Activated CD4-positive, alpha-beta memory T cell treated with anti-CD3 and anti-CD28 coated beads, Interleukin-2, amount 10 ng/mL, durations not matched to agents 7 days and 5 days (primary cell): ENCODE results near the gene TBL1X. TPM values are rescaled to one million over a fixed set of nuclear protein-coding genes. Genes with fewer than 3 reads are reported as not detected.

Source experiments
- CTCF ChIA-PET: fragments of 350-600 bp; sonication (Branson Sonifier 250); formaldehyde crosslinking; loops from one replicate; lab custom pipeline; 2021; ENCODE audit warnings: antibody characterized with exemption, inconsistent platforms; lab: Charles Lee
- POLR2A ChIA-PET: fragments of 350-600 bp; sonication (Branson Sonifier 250); formaldehyde crosslinking; loops from one replicate; lab custom pipeline; 2021; ENCODE audit warnings: antibody characterized with exemption; lab: Charles Lee
- DNase-seq: peaks from one replicate; pipeline ENCODE4 v3.0.0-alpha.2; 2020
- H3K27ac Mint-ChIP-seq: one replicate; pipeline ENCODE4 v1.8.0; 2021; ENCODE audit warnings: mild to moderate bottlenecking, mixed read lengths
- H3K27me3 Mint-ChIP-seq: one replicate; pipeline ENCODE4 v1.8.0; 2021; ENCODE audit warnings: mixed read lengths
- H3K36me3 Mint-ChIP-seq: one replicate; pipeline ENCODE4 v1.8.0; 2021; ENCODE audit warnings: low read depth, mixed read lengths
- H3K4me1 Mint-ChIP-seq: one replicate; pipeline ENCODE4 v1.8.0; 2021; ENCODE audit warnings: mixed read lengths
- H3K4me3 Mint-ChIP-seq: one replicate; pipeline ENCODE4 v1.8.0; 2021; ENCODE audit warnings: mild to moderate bottlenecking, mixed read lengths
- H3K9me3 Mint-ChIP-seq: one replicate; pipeline ENCODE4 v1.8.0; 2021; ENCODE audit warnings: mixed read lengths
- total RNA-seq, 2 experiments: library from RNA; stranded (reverse); gene quantifications; one replicate each; pipeline ENCODE4 v1.2.3, GENCODE V29; 2021

Gene TBL1X
- total RNA-seq, 2 experiments from 2014 or later: 39.5 to 44.0 TPM

DNA sequence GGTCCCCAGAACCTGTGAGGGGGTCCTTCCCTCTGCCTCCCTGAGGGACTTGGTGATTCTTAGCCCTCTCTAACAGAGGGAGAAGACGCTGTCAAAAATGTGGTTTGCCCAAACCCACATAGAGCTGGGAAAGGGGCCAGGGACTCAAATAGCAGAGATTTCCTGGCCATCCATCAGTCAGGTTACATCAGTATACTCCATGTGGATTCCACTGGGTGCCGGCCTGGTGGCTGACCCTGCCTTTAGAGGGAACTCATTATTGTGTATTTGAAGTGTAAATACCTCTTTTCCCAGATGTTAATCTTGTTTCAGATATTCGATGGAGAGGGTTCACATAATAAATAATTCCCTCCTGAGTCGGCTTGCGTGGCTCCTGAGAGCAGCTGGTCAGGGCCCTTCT is 130.3 kb downstream of the TBL1X start:
- Mint-ChIP-seq H3K27ac (no peak overlapping the region), H3K36me3 (peaks cover 2% of the 10 kb centered on the region), H3K9me3 (no peaks in the 10 kb centered on the region), H3K4me3 (no peak overlapping the region), H3K4me1 (no peaks in the 10 kb centered on the region), H3K27me3 (no peaks in the 10 kb centered on the region)
- CTCF ChIA-PET: no interaction called here
- POLR2A ChIA-PET: no interaction called here
- no peak for DNase-seq

DNA sequence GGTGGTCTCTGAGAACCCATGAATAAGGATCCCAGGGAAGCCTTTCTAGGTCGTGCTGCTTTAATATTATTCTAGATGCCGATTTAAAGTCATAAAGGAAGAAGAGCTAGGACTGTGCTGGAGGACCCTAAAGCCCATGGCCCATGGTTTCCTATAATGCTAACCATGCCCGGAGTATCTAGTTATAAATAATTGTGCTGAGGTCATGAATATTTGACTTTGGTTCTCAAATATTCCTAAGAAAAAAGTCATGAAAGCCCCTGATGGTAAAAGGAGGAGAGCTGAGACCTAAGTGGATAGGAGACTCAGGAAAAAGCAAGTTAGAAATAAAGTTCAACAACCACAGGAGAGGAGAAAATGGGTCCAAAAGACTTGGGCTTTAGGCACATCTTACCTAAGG is 132.0 kb downstream of the TBL1X start:
- CTCF ChIA-PET: no interaction called here
- H3K4me1 Mint-ChIP-seq: no peaks in the 10 kb centered on the region

DNA sequence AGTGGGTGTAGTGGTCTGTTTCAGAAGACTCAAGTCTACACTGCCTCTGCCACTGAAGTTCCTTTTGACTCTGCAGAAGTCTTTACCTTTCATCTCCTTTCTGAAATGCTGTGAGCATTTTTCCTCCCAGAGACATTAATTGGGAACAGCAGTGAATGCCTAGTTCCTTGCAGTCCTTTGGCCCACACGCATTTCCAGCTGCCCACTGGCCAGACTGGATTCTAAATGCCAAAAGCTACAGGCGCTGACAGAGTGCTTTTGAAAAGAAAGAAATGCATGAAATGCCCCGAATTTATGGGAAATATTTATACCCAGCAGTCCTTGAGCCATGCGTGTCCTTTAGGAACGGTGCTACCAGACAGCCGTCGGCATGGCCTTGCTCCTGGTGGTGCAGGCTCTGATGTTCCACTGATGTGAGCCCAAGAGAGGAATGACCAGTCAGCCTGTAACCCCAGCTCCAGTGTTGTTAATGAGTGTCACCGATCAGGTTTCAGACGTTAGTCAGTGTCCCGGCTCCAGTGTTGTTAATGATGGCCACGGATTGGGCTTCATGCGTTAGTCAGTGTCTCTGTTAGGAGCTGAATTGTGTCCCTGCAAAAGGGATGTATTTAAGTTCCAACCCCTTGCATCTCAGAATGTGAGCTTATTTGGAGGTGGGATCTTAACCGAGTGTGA is 132.6 kb downstream of the TBL1X start:
- CTCF ChIA-PET: no interaction called here
- Mint-ChIP-seq H3K27me3 (no peaks in the 10 kb centered on the region), H3K27ac (no peak overlapping the region), H3K9me3 (no peaks in the 10 kb centered on the region), H3K4me3 (no peak overlapping the region), H3K36me3 (no peaks in the 10 kb centered on the region), H3K4me1 (no peaks in the 10 kb centered on the region)
- POLR2A ChIA-PET: no interaction called here
- no peak for DNase-seq

More for the DNA sequence above, 132.0 kb downstream of the TBL1X start:
- Mint-ChIP-seq H3K9me3 (no peaks in the 10 kb centered on the region), H3K27me3 (no peaks in the 10 kb centered on the region), H3K4me3 (no peak overlapping the region), H3K27ac (no peak overlapping the region), H3K36me3 (peaks cover 2% of the 10 kb centered on the region)
- no peak for DNase-seq
- POLR2A ChIA-PET: no interaction called here

DNA sequence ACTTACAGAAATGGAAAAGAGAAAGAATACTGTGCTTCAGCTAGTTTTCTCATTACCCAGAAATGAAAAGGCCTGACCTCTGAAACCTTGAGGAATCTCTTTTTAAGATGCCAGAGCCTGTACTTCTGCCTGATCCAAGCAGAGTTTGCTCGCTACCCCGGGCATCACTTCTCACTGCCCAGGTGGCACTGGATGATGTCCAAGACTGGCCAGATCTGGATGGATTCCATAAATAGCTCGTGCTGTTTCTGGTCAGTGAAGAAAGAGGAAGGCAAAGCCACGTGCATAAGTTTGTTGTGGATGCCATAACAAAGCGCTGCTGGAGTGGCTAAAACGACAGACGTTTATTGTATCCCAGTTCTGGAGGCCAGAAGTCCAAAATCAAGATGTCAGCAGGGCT is 133.5 kb downstream of the TBL1X start:
- Mint-ChIP-seq H3K9me3 (no peaks in the 10 kb centered on the region), H3K4me3 (no peak overlapping the region), H3K27ac (no peak overlapping the region), H3K27me3 (no peaks in the 10 kb centered on the region), H3K4me1 (no peaks in the 10 kb centered on the region), H3K36me3 (no peaks in the 10 kb centered on the region)
- DNase-seq: no peak
- POLR2A ChIA-PET: no interaction called here
- CTCF ChIA-PET: no interaction called here

DNA sequence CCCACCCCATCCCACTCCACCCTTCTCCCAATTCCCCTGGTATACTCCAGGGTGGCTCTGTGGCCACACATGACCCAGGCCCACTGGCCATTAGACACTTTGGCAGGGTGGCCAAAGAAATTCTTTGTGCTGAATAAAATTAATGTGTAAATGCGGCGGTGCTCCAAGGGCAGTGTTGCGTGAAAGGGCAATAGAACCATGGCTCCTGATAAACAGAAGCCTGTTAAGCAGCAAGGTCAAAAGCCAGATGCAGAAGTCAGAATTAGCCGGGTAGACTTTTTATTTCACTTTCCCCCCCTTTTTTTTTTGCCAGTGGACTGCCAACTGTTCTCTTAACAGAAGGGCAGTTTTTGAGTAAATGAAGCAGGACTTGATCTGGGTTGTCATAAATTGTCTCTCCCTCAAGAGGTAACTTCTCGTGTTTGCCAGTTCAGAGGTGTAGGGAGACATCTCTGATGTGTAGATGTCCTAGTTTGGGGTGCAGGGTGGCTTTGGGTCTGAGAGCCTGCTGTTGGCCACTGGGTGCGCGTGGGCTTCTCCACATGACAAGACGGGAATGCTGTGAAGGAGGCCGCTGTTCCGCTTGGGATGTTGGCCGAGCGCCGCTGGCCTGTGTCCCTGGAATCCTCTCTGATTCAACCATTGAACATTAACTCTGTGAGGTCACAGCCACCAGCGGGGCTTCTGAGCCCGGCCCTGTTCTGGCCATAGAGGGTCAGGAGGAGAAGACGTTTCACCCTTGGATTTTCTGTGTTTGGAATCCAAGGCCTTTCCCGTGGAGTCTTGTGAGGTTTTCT is 139.5 kb downstream of the TBL1X start:
- Mint-ChIP-seq H3K4me3 (no peak overlapping the region), H3K27ac (no peak overlapping the region), H3K27me3 (no peaks in the 10 kb centered on the region), H3K4me1 (no peaks in the 10 kb centered on the region), H3K36me3 (no peaks in the 10 kb centered on the region), H3K9me3 (no peaks in the 10 kb centered on the region)
- ChIA-PET POLR2A (no interaction called here), CTCF (no interaction called here)
- DNase-seq: no peak

DNA sequence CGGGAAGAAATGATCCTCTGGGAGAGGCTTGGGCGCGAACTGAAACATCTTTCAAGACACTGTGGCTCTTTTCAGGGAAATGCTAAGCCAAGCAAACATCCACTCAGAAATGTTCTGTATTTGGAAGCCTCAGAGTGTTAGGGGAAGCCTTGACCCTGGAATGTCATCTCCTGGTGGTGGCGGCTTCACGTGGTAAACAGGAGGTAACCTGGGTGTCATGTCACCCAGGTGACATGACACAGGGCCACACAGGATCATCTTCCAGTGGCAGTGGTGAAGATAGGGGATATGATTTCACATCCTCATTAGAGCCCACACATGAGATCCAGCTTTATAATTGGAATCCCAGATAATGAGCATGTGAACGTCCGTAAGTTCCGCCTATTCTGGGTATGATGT is 140.0 kb downstream of the TBL1X start:
- Mint-ChIP-seq H3K27me3 (no peaks in the 10 kb centered on the region), H3K9me3 (no peaks in the 10 kb centered on the region), H3K36me3 (no peaks in the 10 kb centered on the region), H3K4me1 (no peaks in the 10 kb centered on the region), H3K4me3 (no peak overlapping the region), H3K27ac (no peak overlapping the region)
- DNase-seq: no peak
- ChIA-PET POLR2A (no interaction called here), CTCF (no interaction called here)

DNA sequence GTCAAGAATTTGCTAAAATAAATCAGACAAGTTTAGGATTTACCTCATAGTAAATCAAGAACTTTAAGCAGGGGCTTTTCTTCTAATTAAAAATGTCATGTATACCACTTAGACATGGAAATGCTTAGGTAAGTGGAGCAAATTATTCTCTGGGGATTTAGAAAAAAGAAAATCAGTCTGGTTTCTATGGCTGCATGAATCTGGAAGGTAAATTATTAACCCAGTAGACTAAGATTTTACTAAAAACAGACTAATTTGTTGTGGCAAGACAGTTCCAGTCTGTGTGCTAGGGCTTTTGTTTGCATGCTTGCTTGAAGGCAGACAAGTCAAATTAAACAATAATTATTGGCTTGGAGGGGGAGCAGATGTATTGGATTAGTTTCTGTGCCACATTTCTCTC is 140.6 kb downstream of the TBL1X start:
- H3K27me3 Mint-ChIP-seq: no peaks in the 10 kb centered on the region
- H3K36me3 Mint-ChIP-seq: no peaks in the 10 kb centered on the region
- ChIA-PET CTCF (no interaction called here), POLR2A (no interaction called here)
- H3K4me3 Mint-ChIP-seq: no peak overlapping the region
- H3K27ac Mint-ChIP-seq: no peak overlapping the region
- DNase-seq: no peak
- H3K4me1 Mint-ChIP-seq: no peaks in the 10 kb centered on the region
- H3K9me3 Mint-ChIP-seq: no peaks in the 10 kb centered on the region

DNA sequence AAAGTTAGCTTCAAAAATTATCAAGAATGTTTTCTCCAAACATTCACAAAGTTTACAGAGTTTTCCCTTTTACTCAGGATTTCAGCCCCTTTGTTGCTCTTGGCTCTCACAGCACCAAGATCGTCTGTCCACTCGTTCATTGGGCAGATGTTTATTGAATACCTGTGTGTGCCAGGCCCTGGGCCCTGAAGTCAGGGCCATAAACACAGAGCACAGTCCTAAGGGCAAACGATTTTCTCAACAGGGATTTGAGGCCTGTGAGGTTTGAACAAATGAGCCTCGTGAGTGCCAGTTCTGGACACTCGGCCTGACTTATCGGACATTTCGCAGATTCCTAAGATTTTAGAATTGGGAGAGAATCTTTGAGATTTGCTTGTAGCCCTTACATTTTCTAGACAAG is 142.1 kb downstream of the TBL1X start:
- ChIA-PET POLR2A (no interaction called here), CTCF (no interaction called here)
- DNase-seq: no peak
- no peaks in the 10 kb centered on the region for H3K36me3 Mint-ChIP-seq
- H3K4me1 Mint-ChIP-seq: no peaks in the 10 kb centered on the region
- no peaks in the 10 kb centered on the region for H3K9me3 Mint-ChIP-seq
- H3K27ac Mint-ChIP-seq: no peak overlapping the region
- no peaks in the 10 kb centered on the region for H3K27me3 Mint-ChIP-seq
- no peak overlapping the region for H3K4me3 Mint-ChIP-seq

DNA sequence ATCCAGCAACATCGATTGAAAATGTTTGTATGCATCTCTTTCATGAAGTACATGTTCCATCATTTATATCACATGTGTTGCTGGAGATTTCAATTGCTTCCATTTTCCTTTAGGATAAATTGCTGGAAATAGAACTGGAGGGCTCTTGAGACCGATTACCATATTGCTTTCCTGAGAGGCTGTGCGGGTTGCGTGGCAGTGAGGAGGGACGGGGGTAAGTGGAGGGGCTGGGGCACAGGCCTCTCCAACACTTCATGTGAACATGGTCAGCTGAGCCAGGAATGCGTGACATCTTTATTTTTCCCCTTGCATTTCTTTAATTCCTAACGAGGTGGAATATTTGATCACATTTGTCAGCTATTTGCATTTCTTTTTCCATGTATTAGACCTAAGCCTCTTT is 144.6 kb downstream of the TBL1X start:
- no peak for DNase-seq
- H3K27ac Mint-ChIP-seq: no peak overlapping the region
- no peaks in the 10 kb centered on the region for H3K36me3 Mint-ChIP-seq
- ChIA-PET POLR2A (no interaction called here), CTCF (interaction anchor here (1.1 kb wide), 1 partner anchor 30 kb away, joined by 3 read pairs; no protein-coding TSS in a partner anchor)
- H3K27me3 Mint-ChIP-seq: no peaks in the 10 kb centered on the region
- H3K4me1 Mint-ChIP-seq: no peaks in the 10 kb centered on the region
- H3K4me3 Mint-ChIP-seq: no peak overlapping the region
- H3K9me3 Mint-ChIP-seq: no peaks in the 10 kb centered on the region

DNA sequence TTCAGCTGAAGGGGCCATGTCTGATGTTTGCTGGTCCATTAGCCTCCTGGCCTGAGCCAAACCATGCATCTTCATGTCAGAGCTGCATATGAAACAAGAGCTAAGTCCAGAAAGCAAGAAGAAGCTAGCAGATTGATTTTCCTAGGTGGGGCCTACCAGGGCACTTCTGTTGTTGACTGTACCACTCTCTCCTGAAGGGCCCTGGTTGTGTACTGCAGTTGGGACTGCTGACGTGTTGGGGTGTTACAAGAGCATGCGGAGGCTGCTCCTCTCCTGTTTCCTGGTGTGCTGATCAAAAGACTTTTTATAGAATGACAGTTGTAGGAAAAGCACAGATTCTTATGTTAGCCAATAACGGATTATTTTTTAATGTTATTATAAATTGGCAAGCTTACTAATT is 145.1 kb downstream of the TBL1X start:
- H3K9me3 Mint-ChIP-seq: no peaks in the 10 kb centered on the region
- no peak overlapping the region for H3K27ac Mint-ChIP-seq
- no peak for DNase-seq
- POLR2A ChIA-PET: no interaction called here
- no peaks in the 10 kb centered on the region for H3K4me1 Mint-ChIP-seq
- CTCF ChIA-PET: interaction anchor here (1.1 kb wide), 1 partner anchor 30 kb away, joined by 3 read pairs; no protein-coding TSS in a partner anchor
- H3K36me3 Mint-ChIP-seq: no peaks in the 10 kb centered on the region
- H3K27me3 Mint-ChIP-seq: no peaks in the 10 kb centered on the region
- no peak overlapping the region for H3K4me3 Mint-ChIP-seq

DNA sequence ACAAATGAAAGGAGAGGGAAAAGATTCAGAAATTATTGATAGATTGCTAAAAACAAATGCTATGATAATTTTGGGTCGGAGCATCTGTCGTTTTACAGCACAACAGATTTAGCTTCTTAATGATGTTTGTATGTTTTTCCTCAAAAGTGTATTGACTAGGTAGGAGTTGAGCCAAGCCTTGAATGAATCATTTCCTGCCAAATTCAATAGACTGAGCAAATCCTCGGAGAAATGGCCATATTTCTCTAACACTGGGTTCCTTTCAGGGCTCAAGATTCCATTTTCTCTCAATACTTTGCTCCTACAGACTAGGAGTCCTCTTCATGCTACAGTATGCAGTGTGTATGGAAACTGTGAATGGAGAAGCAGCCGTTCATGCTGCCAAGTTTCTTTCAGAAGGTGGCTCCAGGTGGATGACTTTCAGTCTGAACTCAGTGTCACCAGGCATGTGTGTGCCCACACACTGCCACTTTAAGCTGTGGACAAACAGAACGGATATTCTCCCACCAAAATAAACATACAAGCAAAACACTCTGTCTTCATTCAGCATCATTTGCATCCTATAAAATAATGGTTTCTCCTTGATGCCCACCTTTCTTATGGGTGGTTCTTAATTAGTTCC is 146.0 kb downstream of the TBL1X start:
- Mint-ChIP-seq H3K9me3 (no peaks in the 10 kb centered on the region), H3K4me3 (no peak overlapping the region), H3K36me3 (no peaks in the 10 kb centered on the region), H3K27me3 (no peaks in the 10 kb centered on the region), H3K4me1 (no peaks in the 10 kb centered on the region), H3K27ac (no peak overlapping the region)
- no peak for DNase-seq
- CTCF ChIA-PET: no interaction called here
- POLR2A ChIA-PET: no interaction called here

DNA sequence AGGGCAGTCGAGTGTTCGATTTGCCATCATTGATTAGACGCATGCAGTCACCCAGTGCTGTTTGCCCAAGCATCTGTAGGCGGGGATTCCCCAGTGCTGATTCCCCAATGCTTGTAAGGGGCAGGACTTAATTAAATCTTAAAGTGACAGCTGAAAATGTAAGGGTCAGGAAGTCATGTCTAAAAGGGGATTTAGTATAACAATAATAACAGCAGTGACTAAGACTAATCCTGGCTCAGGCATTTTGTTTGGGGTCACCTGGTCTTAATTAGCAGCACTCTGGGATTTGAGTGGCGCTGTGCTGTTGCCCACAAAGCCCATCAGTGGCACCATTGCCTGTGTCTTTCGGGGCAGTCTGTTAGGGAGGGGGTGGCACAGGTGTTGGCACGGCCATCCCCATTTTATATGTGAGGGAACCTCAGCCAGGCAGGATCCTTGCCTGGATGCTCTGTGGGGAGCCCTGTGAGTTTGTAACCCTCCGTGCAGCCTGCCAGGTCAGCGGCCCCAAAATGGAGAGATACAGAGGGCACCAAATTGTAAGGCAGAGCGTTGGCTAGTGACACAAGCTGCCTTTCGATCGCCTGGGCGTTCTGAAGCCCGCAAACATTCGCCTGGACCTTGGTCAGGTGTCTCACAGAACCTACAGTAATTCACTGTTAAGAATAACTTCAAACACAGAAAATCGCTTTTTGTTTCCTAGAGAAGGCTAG is 146.7 kb downstream of the TBL1X start:
- Mint-ChIP-seq H3K9me3 (no peaks in the 10 kb centered on the region), H3K27me3 (no peaks in the 10 kb centered on the region), H3K27ac (no peak overlapping the region), H3K4me1 (no peaks in the 10 kb centered on the region), H3K4me3 (no peak overlapping the region), H3K36me3 (no peaks in the 10 kb centered on the region)
- POLR2A ChIA-PET: no interaction called here
- no peak for DNase-seq
- CTCF ChIA-PET: no interaction called here

DNA sequence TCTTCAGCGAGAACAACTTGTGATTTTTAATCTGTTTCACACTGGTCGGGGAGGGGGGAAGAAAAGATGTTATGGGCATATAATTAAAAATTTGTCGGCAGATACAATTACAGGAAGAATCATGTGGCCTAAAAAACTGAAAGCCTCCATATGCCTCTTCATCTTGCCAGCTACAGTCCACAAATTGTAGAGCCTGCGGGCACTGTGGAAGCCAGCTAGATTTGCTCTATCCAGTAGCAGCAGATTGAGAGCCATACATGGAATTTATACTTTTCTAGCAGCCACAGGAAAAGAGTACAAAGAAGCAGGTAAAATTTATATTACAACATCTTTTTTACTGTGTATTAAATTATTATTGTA is 147.3 kb downstream of the TBL1X start:
- Mint-ChIP-seq H3K4me1 (no peaks in the 10 kb centered on the region), H3K27me3 (no peaks in the 10 kb centered on the region), H3K4me3 (no peak overlapping the region), H3K27ac (no peak overlapping the region), H3K36me3 (no peaks in the 10 kb centered on the region), H3K9me3 (no peaks in the 10 kb centered on the region)
- no peak for DNase-seq
- CTCF ChIA-PET: no interaction called here
- POLR2A ChIA-PET: no interaction called here
